HUDEP-2 (cell line): ENCODE results near the gene ERMAP.
"Not testable (repeated sequence)": the region's sequence is repeated elsewhere in the genome, so short reads cannot be mapped to it uniquely, and the experiment has no call there.

Source experiments
- DNase-seq, 76 experiments: peaks; one replicate each; lab custom pipeline; 2025; ENCODE audit not compliant: unreplicated experiment in 76 of 76; lab: John Stamatoyannopoulos, UW

The ERMAP gene

GRCh38 chr1:42868466-42868865 is 51.5 kb downstream of the ERMAP start:
- DNase-seq, result not testable (repeated sequence)

- DNase-seq, result not testable (repeated sequence)
Observed at GRCh38 chr1:42869254-42869653, 52.3 kb downstream of the ERMAP start.

- DNase-seq, result peak in 36 of 76 experiments; percentile 1 to 60 (median 22)
Observed at GRCh38 chr1:42869751-42870150, 52.8 kb downstream of the ERMAP start.

GRCh38 chr1:42873108-42873507 is 56.2 kb downstream of the ERMAP start:
- not testable (repeated sequence) for DNase-seq

GRCh38 chr1:42873670-42874069 is 56.7 kb downstream of the ERMAP start:
- DNase-seq, result peak in 15 of 76 experiments; percentile 2 to 70 (median 27)

- no peak for DNase-seq
Observed at GRCh38 chr1:42876009-42876408, 59.1 kb downstream of the ERMAP start.

GRCh38 chr1:42877380-42877779 is 60.5 kb downstream of the ERMAP start:
- DNase-seq, result no peak

- DNase-seq, result no peak
Observed at GRCh38 chr1:42880384-42880783, 63.5 kb downstream of the ERMAP start.

- DNase-seq, result no peak
Observed at GRCh38 chr1:42886046-42886739, 69.3 kb downstream of the ERMAP start.

GRCh38 chr1:42886800-42887199 is 69.9 kb downstream of the ERMAP start:
- no peak for DNase-seq

- no peak for DNase-seq
Observed at GRCh38 chr1:42887366-42887765, 70.4 kb downstream of the ERMAP start.

- DNase-seq, result no peak
Observed at GRCh38 chr1:42888013-42888633, 71.2 kb downstream of the ERMAP start.

GRCh38 chr1:42889264-42889663 is 72.3 kb downstream of the ERMAP start:
- DNase-seq, result no peak

- DNase-seq, result no peak
Observed at GRCh38 chr1:42891465-42892138, 74.7 kb downstream of the ERMAP start.
